ENCODE measurements around the gene ALDH3A1.

The ALDH3A1 gene

DNA sequence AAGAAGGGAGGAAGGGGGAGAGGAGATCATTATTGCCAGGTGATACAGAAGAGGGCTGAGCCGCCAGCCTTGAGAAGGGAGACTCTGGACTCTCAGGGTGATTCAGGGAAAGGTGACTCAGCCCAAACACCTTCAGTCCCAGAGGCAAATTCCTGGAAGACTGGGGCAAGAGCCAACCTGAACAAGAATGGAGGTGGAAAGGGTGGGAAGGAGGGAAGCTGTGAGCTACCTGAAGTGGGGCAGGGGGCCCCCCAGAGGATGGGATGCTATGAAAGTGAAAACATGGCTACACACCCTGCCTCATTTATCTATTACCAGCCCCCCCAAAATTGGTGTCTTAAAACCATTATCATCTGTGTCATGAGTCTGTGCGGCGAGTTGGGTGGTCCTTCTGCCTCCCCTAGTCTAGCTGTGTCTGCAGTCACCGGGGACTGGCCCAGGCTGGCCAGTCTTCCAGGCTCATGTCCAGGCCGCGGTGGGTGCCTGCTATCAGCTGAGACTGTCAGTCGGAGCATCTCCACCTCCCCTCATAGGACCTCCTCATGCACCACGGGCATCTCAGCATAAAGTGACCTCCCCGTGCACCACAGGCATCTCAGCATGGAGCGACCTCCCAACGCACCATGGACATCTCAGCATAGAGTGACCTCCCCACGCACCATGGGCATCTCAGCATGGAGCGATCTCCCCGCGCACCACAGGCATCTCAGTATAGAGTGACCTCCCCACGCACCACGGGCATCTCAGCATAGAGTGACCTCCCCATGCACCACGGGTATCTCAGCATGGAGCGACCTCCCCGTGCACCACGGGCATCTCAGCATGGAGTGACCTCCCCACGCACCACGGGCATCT, 28.5 kb downstream of the ALDH3A1 start:
- TF ChIP-seq, protein P1, sequence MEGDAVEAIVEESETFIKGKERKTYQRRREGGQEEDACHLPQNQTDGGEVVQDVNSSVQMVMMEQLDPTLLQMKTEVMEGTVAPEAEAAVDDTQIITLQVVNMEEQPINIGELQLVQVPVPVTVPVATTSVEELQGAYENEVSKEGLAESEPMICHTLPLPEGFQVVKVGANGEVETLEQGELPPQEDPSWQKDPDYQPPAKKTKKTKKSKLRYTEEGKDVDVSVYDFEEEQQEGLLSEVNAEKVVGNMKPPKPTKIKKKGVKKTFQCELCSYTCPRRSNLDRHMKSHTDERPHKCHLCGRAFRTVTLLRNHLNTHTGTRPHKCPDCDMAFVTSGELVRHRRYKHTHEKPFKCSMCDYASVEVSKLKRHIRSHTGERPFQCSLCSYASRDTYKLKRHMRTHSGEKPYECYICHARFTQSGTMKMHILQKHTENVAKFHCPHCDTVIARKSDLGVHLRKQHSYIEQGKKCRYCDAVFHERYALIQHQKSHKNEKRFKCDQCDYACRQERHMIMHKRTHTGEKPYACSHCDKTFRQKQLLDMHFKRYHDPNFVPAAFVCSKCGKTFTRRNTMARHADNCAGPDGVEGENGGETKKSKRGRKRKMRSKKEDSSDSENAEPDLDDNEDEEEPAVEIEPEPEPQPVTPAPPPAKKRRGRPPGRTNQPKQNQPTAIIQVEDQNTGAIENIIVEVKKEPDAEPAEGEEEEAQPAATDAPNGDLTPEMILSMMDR (IDR thresholded peaks at IDR 0.05; ENCODE audit: insufficient read depth, low read depth, low read length, missing control alignments): no peak
- DNase-seq (ENCODE audit: low read depth): no peak
- no peak overlapping the region for H3K4me3 ChIP-seq (ENCODE audit: low read depth, low read length)

DNA sequence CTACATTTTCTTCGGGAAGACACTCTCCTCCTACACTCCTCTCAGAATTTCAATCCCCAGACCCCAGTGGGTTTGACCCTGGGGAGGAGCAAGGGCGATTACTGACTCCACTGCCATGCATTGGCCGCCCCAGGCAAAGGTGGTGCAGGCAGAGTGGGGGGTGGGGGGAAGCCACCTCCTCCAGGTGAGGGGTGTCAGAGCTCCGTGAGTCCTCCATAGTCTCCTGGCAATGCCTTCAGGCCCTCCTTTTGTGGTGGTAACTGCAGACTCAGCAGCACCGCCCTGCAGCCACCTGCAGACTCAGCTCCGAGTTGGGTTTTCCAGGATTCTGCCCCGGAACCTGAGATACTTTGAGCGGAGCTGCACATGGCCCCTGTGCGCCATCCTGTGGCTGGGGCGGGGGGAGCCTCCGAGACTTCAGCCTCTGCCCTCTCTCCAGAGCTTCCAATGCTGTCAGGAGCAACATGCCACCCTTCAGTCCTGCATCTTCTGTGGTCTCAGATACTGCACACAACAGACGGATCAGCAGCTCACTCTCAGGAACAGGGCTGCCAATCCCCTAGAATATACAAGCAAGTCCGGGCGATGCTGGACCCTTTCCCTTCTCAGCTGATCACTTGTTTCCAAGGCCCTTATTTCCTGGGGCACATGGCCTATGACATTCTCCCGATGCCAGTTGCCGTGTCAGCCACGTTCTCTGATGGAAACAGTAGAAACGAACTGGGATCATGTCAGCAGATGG, 29.3 kb downstream of the ALDH3A1 start:
- TF ChIP-seq, protein P1 (IDR thresholded peaks at IDR 0.05; ENCODE audit: insufficient read depth, low read depth, low read length, missing control alignments): peak; percentile 18
- no peak overlapping the region for H3K4me3 ChIP-seq (ENCODE audit: low read depth, low read length)
- DNase-seq (ENCODE audit: low read depth): no peak

DNA sequence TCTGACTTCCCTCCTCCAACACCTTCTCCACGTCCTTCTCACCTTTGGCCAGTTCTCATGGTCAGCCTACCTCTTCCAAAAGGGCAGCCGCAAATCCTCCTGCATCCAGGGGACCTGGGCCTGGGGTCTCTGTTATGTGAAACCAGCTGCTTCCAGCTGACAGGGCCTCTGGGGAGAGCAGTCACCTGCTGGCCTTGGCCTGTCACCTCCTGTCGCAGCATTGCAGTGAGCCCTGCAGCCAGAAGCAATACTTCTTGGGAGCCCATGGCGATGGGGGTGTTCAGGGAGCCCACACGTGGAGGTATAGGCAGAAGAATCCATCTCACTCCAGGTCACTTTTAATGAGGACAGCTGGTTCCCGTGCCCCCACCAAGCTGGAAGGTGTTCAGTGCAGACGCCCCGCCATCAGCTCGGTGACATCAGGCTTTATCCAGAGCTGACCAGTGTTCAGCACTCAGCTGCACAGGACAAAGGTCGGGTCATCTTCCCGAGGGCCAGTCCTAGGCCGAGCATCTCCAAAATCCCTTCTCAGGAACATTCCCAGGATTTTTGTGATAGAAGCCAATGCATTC, 30.0 kb downstream of the ALDH3A1 start:
- no peak for DNase-seq (ENCODE audit: low read depth)
- no peak overlapping the region for H3K4me3 ChIP-seq (ENCODE audit: low read depth, low read length)
- TF ChIP-seq, protein P1 (IDR thresholded peaks at IDR 0.05; ENCODE audit: insufficient read depth, low read depth, low read length, missing control alignments): no peak

DNA sequence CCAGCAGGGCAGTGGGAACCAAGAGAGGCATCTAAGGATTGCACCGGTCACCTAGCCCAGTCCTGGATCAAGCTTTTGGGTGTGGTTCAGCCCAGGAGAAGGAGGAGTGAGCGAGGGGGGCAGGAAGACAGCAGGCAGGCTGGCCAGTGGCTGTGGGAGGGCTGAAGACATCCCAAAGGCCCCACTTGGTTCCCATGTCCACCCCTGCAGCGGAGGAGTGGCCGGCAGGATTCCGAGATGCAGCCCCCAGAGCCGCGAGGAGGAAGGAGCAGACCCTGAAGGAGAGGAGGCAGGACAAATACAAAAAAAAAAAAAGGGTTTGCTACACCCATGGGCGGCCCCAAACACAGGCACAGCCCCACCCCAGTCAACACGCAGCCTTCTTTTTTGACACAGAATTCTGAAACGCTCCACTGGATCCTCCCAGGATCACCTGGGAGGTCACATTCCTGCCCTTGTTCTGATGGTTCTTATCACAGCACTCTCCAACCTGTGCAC, 30.6 kb downstream of the ALDH3A1 start:
- H3K4me3 ChIP-seq (ENCODE audit: low read depth, low read length): no peak overlapping the region

DNA sequence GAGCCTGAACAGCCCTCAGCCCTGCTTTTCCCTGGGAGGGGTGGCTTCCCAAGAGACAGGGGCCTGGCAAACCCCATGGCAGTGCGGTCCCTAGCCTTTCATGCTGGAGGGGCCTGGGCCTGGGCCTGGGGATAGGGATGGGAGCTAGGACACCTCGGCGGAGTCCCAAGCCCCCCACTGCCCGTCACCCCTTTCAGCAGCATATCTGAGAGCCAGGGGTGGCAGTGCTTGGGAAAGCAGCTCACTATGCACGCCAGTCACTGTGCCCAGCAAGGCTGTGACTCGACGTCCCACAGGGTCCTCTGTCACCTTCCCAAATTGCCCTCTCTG, 31.1 kb downstream of the ALDH3A1 start:
- no peak overlapping the region for H3K4me3 ChIP-seq (ENCODE audit: low read depth, low read length)
- DNase-seq (ENCODE audit: low read depth): no peak
- TF ChIP-seq, protein P1 (IDR thresholded peaks at IDR 0.05; ENCODE audit: insufficient read depth, low read depth, low read length, missing control alignments): no peak

More for the DNA sequence above, 30.6 kb downstream of the ALDH3A1 start:
- DNase-seq (ENCODE audit: low read depth): no peak
- TF ChIP-seq, protein P1 (IDR thresholded peaks at IDR 0.05; ENCODE audit: insufficient read depth, low read depth, low read length, missing control alignments): no peak

DNA sequence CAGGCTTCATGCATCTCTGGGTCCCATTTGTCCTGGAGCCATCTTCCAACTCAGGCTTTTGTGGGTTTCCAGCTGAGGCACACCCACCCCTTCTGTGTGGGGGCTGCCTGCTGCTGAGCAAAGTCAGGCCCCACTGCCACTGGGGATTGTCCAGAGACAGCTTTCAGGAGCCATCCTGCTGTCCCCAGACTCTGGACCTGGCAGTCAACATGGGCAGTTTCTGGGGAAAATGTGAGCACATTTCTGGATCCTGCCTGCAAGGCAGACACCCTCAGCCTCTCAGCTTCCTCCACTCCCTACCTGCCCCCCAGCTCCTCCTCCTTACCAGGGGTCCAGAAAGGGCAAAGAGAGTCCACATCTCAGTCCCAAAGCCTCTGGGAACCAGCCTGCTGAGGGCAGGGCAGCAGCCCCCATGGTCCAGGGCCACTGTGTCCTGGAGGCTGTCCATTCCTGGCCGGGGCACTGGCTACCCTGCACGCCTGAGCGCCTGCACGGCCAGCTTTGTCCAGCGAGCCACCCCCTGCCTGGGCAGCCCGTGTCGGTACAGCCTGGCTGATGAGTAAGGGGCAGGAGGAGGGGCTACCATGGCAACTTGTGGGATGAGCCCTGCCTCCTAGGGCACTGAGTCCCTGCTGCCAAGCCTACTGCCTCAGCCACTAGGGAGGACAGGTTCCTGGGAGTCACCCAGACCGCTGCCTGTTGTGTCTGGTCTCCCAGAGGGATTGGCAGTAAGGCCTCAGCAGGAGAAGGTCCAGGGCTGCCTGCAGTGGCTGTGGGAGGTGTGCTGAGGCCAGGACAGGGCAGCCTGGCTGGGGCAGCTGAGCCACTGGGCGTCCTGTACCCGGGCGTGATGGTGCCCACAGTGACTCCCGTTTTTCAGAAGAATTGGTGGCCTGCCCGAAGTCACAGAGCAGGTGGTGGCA, 31.7 kb downstream of the ALDH3A1 start, which contains the start of gene SLC47A2:
Gene SLC47A2 (minus strand): TSS at position 477 of the 923 bp plus-strand sequence. CDS start 29 bp downstream, at position 448.
- no peak within 1 kb of the TSS for H3K4me3 ChIP-seq (ENCODE audit: low read depth, low read length)
- no peak for DNase-seq (ENCODE audit: low read depth)
- TF ChIP-seq, protein P1 (IDR thresholded peaks at IDR 0.05; ENCODE audit: insufficient read depth, low read depth, low read length, missing control alignments): no peak

All from GM12865 (cell line).